Lung (tissue), 12 donors: ENCODE data around the gene WNK2. TPM values are rescaled to one million over a fixed set of nuclear protein-coding genes. Genes with fewer than 3 reads are reported as not detected.

Source experiments
- ATAC-seq: fragments of 200-7000 bp; cut with Tn5 transposase; one replicate; pipeline ENCODE4 v1.9.1; 2020; ENCODE audit warnings: moderate number of reproducible peaks; ENCODE audit not compliant: insufficient read depth, low FRiP score
- DNase-seq, 3 donors: peaks; one replicate each; pipeline ENCODE4 v3.0.0-alpha.2; 2013 to 2017
- H3K27ac ChIP-seq, 2 donors: one replicate each; pipeline ENCODE4 v1.5.1; 2013; ENCODE audit warnings: mild to moderate bottlenecking in 2 of 2, moderate library complexity in 2 of 2, control low read depth in 1 of 2, inconsistent platforms in 1 of 2, low read depth in 1 of 2, low read length in 1 of 2
- H3K27me3 ChIP-seq, 3 donors: one replicate each; pipeline ENCODE4 v1.5.1; 2013; ENCODE audit warnings: low read length in 2 of 3; ENCODE audit not compliant: control insufficient read depth in 3 of 3, insufficient read depth in 3 of 3
- H3K36me3 ChIP-seq, 4 donors: one replicate each; pipeline ENCODE4 v1.5.1; 2013; ENCODE audit warnings: low read length in 4 of 4, mild to moderate bottlenecking in 1 of 4, moderate library complexity in 1 of 4; ENCODE audit not compliant: control insufficient read depth in 4 of 4, insufficient read depth in 4 of 4
- H3K4me1 ChIP-seq, 5 donors: one replicate each; pipeline ENCODE4 v1.5.1; 2013; ENCODE audit warnings: low read length in 5 of 5, mild to moderate bottlenecking in 2 of 5, moderate library complexity in 1 of 5; ENCODE audit not compliant: control insufficient read depth in 5 of 5, insufficient read depth in 5 of 5
- H3K4me3 ChIP-seq: one replicate; pipeline ENCODE4 v1.5.1; 2013; ENCODE audit warnings: mild to moderate bottlenecking, control low read depth, moderate library complexity
- H3K9ac ChIP-seq, 2 donors: one replicate each; pipeline ENCODE4 v1.5.1; 2013; ENCODE audit warnings: low read length in 2 of 2, control low read depth in 1 of 2; ENCODE audit not compliant: insufficient read depth in 1 of 2
- H3K9me3 ChIP-seq, 4 donors: one replicate each; pipeline ENCODE4 v1.5.1; 2013; ENCODE audit warnings: low read length in 3 of 4, mild to moderate bottlenecking in 1 of 4, moderate library complexity in 1 of 4; ENCODE audit not compliant: control insufficient read depth in 4 of 4, insufficient read depth in 3 of 4
- CTCF ChIP-seq: IDR thresholded peaks from 2 replicates; pipeline ENCODE4 v1.5.1; 2012; ENCODE audit warnings: mild to moderate bottlenecking; ENCODE audit errors: control extremely low read depth, extremely low read depth
- WGBS, 2 donors: extraction: QIAGEN DNeasy Blood & Tissue Kit; methylation state at CpG; one replicate each; pipeline ENCODE4 v1.1.7; 2013; 5-methylcytosine and 5-hydroxymethylcytosine counted together
- polyA plus RNA-seq, 2 donors: library from polyadenylated mRNA; stranded (reverse); fragments of 200-250 nt; gene quantifications; one replicate each; pipeline ENCODE4 v1.2.1, GENCODE V29; 2013
- total RNA-seq, 2 donors: library from RNA; depleted of rRNA in 1 of 2; stranded (reverse); fragments of >200 nt in 1 of 2; gene quantifications; one replicate each; pipeline ENCODE4 v1.2.1, GENCODE V29; 2014 to 2021
- donor health status: control.
- donor health status: control.
- donor health status: Bipolar disorder and iron deficiency.
- donor health status: healthy.
- donor health status: DM: yes; HTN: yes; CAD: no.

Gene WNK2
- total and polyA plus RNA-seq, 4 donors: 1.00 to 8.5 (median 2.9) TPM

GRCh38 chr9:93326056-93326455 lies 142.1 kb downstream of the WNK2 start:
- Histone ChIP-seq H3K4me3 (no peak overlapping the region), H3K4me1 (peaks cover 0 to 3% (median 0%) of the 10 kb centered on the region in 5 donors), H3K9me3 (no peaks in the 10 kb centered on the region), H3K27me3 (peaks cover 0 to 2% (median 0%) of the 10 kb centered on the region in 3 donors), H3K36me3 (no peaks in the 10 kb centered on the region), H3K9ac (no peak overlapping the region), H3K27ac (no peak overlapping the region)
- ATAC-seq (no peak), DNase-seq (no peak)
- WGBS, 2 donors: 88 to 94% methylated on average over 9 of the region's 9 CpGs
- no peak for TF ChIP-seq CTCF

- DNase-seq (no peak), ATAC-seq (no peak)
- TF ChIP-seq CTCF: no peak
- Histone ChIP-seq H3K36me3 (no peaks in the 10 kb centered on the region), H3K27me3 (peaks cover 0 to 2% (median 0%) of the 10 kb centered on the region in 3 donors), H3K4me1 (peaks cover 0 to 3% (median 0%) of the 10 kb centered on the region in 5 donors), H3K9ac (no peak overlapping the region), H3K4me3 (no peak overlapping the region), H3K27ac (no peak overlapping the region), H3K9me3 (no peaks in the 10 kb centered on the region)
- 92 to 94% methylated on average over 13 of the region's 13 CpGs for WGBS, 2 donors
Measured at GRCh38 chr9:93326654-93327053, 142.7 kb downstream of the WNK2 start.

GRCh38 chr9:93329629-93330280 lies 145.8 kb downstream of the WNK2 start:
- H3K4me1 ChIP-seq: peaks cover 0 to 3% (median 0%) of the 10 kb centered on the region in 5 donors
- H3K27ac ChIP-seq: no peak overlapping the region
- no peak for DNase-seq
- H3K4me3 ChIP-seq: no peak overlapping the region
- no peaks in the 10 kb centered on the region for H3K36me3 ChIP-seq
- H3K27me3 ChIP-seq: peaks cover 0 to 2% (median 0%) of the 10 kb centered on the region in 3 donors
- no peaks in the 10 kb centered on the region for H3K9me3 ChIP-seq
- TF ChIP-seq CTCF: no peak
- 73 to 82% methylated on average over 7 of the region's 7 CpGs for WGBS, 2 donors
- no peak for ATAC-seq
- no peak overlapping the region for H3K9ac ChIP-seq

- peaks cover 0 to 2% (median 0%) of the 10 kb centered on the region in 4 donors for H3K9me3 ChIP-seq
- WGBS, 2 donors: 81 to 86% methylated on average over 4 of the region's 4 CpGs
- H3K27me3 ChIP-seq: no peaks in the 10 kb centered on the region
- no peaks in the 10 kb centered on the region for H3K36me3 ChIP-seq
- H3K4me3 ChIP-seq: no peak overlapping the region
- no peak for TF ChIP-seq CTCF
- no peak overlapping the region for H3K9ac ChIP-seq
- ATAC-seq: no peak
- H3K4me1 ChIP-seq: no peaks in the 10 kb centered on the region
- DNase-seq: no peak
- H3K27ac ChIP-seq: no peak overlapping the region
Measured at GRCh38 chr9:93332317-93332716, 148.4 kb downstream of the WNK2 start.
